Muscle of leg (tissue), 11 donors: ENCODE measurements around the gene B4GALT6. TPM values are rescaled to one million over a fixed set of nuclear protein-coding genes. Genes with fewer than 3 reads are reported as not detected.

Source experiments
- DNase-seq: peaks from one replicate; pipeline ENCODE4 v3.0.0; 2013
- H3K27ac ChIP-seq: one replicate; pipeline ENCODE4 v1.5.1; 2013; ENCODE audit warnings: mild to moderate bottlenecking, low read length, control low read depth
- H3K27me3 ChIP-seq: one replicate; pipeline ENCODE4 v1.6.1; 2013; ENCODE audit warnings: low read length; ENCODE audit not compliant: control insufficient read depth, insufficient read depth
- H3K36me3 ChIP-seq: one replicate; pipeline ENCODE4 v1.6.1; 2013; ENCODE audit warnings: low read length; ENCODE audit not compliant: control insufficient read depth, insufficient read depth
- H3K4me1 ChIP-seq: one replicate; pipeline ENCODE4 v1.6.1; 2013; ENCODE audit warnings: low read length; ENCODE audit not compliant: control insufficient read depth, insufficient read depth
- H3K4me3 ChIP-seq: one replicate; pipeline ENCODE4 v1.5.1; 2013; ENCODE audit warnings: low read length, control low read depth
- H3K9me3 ChIP-seq: replicated peaks from 2 replicates; pipeline ENCODE4 v1.6.1; 2013; ENCODE audit warnings: low read depth, low read length; ENCODE audit not compliant: control insufficient read depth
- WGBS: methylation state at CpG from one replicate; pipeline ENCODE4 v1.1.5; 2013; ENCODE audit warnings: missing lambda C conversion rate; ENCODE audit not compliant: insufficient coverage; 5-methylcytosine and 5-hydroxymethylcytosine counted together
- polyA plus RNA-seq, 8 donors: library from polyadenylated mRNA; unstranded; fragments of 120-200 nt; gene quantifications; one replicate each; pipeline versions ENCODE4 v1.2.1 to v1.2.3, GENCODE V29; 2013; ENCODE audit warnings: inconsistent platforms in 1 of 8, low replicate concordance in 1 of 8; ENCODE audit not compliant: insufficient read length in 8 of 8, insufficient read depth in 1 of 8
- total RNA-seq: library from RNA; stranded (reverse); fragments of 120-200 nt; gene quantifications from one replicate; pipeline ENCODE4 v1.2.4, GENCODE V29; 2013

B4GALT6 gene
- total and polyA plus RNA-seq, 9 donors: 3.9 to 13.0 (median 11.7) TPM

DNA sequence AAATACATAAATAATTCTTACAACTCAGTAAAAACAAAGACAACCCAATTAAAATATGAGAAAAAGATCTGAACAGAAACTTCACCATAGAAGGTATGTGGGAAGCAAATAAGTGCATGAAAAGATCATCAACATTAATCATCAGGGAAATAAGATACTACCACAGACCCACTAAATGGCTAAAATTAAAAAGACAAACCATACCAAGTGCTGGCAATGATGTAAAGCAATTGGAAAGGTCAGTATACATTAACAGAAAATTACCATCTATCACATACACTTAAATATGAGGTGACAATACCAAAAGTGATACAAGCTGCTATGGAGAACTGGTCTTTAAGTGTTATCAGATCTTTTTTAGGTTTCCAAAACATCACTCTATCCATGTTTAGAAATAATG lies 48.0 kb downstream of the B4GALT6 start:
- DNase-seq: no peak
- peaks cover 4% of the 10 kb centered on the region for H3K9me3 ChIP-seq
- H3K36me3 ChIP-seq: no peaks in the 10 kb centered on the region
- no peak overlapping the region for H3K27ac ChIP-seq
- H3K27me3 ChIP-seq: no peaks in the 10 kb centered on the region
- no peak overlapping the region for H3K4me3 ChIP-seq
- no peaks in the 10 kb centered on the region for H3K4me1 ChIP-seq

DNA sequence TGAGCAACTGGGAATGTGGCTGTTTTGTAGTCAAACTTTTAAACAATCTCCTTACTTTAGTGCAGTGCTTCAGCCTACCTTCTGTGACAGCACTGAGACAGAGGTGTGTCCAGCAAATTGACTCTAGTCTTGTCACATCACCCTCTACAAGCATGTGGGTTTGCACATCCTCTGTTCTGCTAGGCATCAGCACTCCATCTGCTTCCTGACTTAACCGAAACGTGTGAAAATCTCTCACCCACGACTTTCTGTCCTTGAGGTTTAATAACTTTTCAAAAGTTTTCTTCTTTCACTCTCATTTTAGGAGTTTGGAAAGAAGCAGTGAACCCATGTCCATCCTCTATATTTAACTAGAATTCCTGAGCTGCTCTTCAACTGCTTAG lies 50.1 kb downstream of the B4GALT6 start:
- Histone ChIP-seq H3K4me3 (no peak overlapping the region), H3K36me3 (no peaks in the 10 kb centered on the region), H3K27me3 (no peaks in the 10 kb centered on the region), H3K4me1 (no peaks in the 10 kb centered on the region), H3K27ac (no peak overlapping the region), H3K9me3 (peaks cover 4% of the 10 kb centered on the region)
- DNase-seq: no peak
- 60% methylated on average over 2 of the region's 3 CpGs for WGBS

DNA sequence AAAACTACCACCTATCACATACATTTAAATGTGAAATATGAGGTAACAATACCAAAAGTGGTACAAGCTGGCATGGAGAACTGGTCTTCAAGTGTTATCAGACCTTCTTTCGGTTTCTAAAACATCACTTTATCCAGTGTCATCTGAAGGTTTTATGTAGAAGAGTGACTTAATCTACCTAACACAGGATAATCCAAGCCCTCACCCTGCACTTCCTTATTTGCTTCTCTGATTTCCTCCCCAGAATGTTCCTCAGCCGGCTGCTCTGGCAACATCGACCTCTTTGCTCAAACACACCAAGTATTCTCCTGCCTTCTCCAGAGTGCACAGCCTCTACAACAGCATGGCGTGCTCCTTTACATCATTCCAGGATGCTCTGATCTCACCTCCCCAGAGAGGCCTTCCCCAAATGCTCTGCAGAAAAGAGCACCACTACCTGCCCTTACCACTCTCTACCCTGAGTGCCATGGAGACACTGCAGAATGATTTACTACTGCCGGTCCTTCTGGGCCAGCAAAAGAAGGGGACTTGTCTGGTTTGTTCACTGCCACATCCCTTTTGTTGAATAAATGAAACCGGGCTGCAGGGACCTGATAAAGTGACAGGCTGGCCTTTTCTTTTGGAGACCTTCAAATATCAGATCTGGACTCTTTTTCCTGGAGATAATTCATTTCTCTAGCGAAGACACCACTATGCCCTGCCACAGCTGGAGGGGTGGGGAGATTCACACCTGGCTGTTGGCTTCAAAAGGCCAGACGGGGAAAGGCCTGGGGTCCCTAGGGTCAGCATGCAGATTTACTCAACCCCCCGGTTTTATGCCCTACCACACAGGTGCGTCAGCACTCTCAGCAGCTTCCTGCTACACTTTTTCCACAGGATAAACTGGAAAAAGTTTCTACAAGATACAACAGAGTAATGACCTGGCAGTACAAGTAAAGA lies 50.7 kb downstream of the B4GALT6 start:
- no peak for DNase-seq
- Histone ChIP-seq H3K27me3 (no peaks in the 10 kb centered on the region), H3K4me3 (no peak overlapping the region), H3K36me3 (no peaks in the 10 kb centered on the region), H3K4me1 (no peaks in the 10 kb centered on the region), H3K9me3 (peaks cover 4% of the 10 kb centered on the region), H3K27ac (no peak overlapping the region)
- 76% methylated on average over 5 of the region's 10 CpGs for WGBS

DNA sequence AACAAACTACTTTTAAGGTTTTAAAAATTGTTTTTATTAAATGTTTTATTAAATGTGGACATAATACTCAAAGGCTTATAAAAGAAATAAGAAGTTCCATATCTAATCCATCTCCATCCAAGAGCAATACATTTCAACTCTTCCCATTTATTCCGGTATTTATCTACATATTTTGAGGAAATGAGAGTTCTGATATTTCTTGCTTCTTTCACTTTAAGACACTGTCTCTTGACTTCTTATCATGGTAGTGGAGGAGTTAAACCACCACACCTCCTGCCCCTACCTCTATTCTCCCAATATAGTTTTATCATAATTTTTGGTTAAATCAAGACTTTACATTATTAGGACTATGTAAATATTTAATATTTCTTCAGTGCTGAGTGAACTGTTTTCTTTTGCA lies 52.0 kb downstream of the B4GALT6 start:
- WGBS: no CpG with 5 or more reads among the region's 1 CpG
- Histone ChIP-seq H3K9me3 (peaks cover 4% of the 10 kb centered on the region), H3K27ac (no peak overlapping the region), H3K4me1 (no peaks in the 10 kb centered on the region), H3K4me3 (no peak overlapping the region), H3K36me3 (no peaks in the 10 kb centered on the region), H3K27me3 (no peaks in the 10 kb centered on the region)
- DNase-seq: no peak

DNA sequence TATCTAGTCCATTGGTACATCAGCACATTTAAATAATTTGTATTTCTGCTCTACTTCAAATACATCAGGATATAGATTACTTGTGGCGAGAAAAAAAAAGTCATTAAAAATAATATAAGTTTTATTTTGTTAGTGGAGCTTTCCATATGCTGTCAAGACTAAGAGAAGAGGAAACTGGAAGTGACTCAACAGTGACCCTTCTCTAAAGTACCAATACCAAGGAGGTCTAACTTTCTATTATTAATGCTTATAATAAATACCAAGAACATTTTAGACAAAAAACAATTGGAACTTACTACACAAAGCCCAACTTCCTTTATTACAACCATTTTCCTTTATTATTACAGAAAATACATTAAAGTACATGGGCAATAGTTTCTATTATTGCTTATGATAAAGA lies 52.9 kb downstream of the B4GALT6 start:
- H3K9me3 ChIP-seq: peaks cover 2% of the 10 kb centered on the region
- no peaks in the 10 kb centered on the region for H3K27me3 ChIP-seq
- no peak for DNase-seq
- WGBS: no CpG with 5 or more reads among the region's 1 CpG
- no peaks in the 10 kb centered on the region for H3K36me3 ChIP-seq
- H3K4me1 ChIP-seq: no peaks in the 10 kb centered on the region
- H3K27ac ChIP-seq: no peak overlapping the region
- no peak overlapping the region for H3K4me3 ChIP-seq

DNA sequence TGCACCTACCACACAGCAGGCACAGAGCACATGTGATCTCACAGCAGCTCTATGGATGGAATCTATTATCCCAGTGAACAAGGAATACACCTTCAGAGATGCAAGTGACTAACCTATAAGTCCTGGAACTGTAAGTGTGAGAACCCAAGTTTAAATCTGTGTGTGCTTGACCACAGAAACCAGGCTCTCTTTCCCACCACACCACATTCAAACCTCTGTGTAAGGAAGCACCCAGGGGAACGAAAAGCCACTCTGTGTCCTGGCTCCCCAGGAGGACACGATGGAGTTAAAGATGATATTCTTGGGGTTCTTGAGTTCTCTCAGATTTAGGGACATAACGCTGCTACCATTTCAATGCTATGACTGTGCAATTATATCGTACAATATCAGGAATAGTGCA lies 53.8 kb downstream of the B4GALT6 start:
- H3K36me3 ChIP-seq: no peaks in the 10 kb centered on the region
- no peak for DNase-seq
- WGBS: 94% methylated on average over 2 of the region's 4 CpGs
- H3K4me1 ChIP-seq: no peaks in the 10 kb centered on the region
- H3K4me3 ChIP-seq: no peak overlapping the region
- no peaks in the 10 kb centered on the region for H3K27me3 ChIP-seq
- no peak overlapping the region for H3K27ac ChIP-seq
- no peaks in the 10 kb centered on the region for H3K9me3 ChIP-seq

DNA sequence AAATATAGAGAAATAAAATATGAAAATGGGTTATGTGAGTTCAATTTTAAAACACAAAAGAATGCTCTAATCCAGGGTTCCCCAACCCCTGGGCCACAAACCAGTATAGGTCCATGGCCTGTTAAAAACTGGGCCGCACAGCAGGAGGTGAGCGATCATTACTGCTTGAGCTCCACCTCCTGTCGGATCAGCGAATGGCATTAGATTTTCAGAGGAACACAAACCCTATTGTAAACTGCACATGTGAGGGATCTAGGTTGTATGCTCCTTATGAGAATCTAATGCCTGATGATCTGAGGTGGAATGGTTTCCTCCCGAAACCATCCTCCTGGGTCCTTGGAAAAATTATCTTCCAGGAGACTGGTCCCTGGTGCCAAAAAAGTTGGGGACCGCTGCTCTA lies 58.0 kb downstream of the B4GALT6 start:
- Histone ChIP-seq H3K4me3 (no peak overlapping the region), H3K9me3 (no peaks in the 10 kb centered on the region), H3K36me3 (no peaks in the 10 kb centered on the region), H3K27me3 (no peaks in the 10 kb centered on the region), H3K27ac (no peak overlapping the region), H3K4me1 (no peaks in the 10 kb centered on the region)
- no peak for DNase-seq
- no CpG with 5 or more reads among the region's 6 CpGs for WGBS

DNA sequence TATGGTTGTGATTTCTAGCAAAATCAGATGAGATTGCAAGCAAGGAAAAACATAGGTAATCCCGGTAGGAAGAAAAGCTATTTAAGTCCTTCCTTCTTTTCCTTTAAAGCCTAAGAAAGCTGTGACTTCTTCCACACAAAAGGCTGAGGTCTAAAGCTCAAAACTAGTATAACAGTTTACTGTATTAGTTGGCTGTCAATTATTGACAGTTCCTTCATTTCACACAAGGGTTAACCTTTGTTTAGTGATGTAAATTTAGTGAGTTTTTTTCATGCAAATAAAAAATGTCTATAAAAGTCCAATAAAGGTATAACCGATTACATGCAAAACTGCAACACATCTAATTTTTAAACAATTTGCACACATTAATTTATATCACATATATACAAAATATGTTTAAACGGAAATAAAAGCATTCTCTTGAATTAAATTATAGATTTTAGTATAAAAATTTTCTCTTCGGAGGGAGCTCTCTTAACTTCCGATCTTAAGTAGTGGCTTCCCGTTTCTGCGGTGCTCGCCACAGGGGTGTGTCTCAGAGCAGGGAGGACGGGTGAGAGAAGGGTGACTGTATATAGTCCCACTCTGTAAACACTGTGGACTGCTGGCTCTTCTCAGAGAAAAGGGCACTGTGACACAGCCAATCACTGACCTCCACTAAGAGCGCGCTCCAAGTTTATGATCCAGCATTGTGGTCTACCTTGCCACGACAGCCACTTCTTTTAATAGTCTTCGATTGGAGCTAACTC lies 59.3 kb downstream of the B4GALT6 start:
- no peak overlapping the region for H3K4me3 ChIP-seq
- H3K27me3 ChIP-seq: no peaks in the 10 kb centered on the region
- WGBS: no CpG with 5 or more reads among the region's 13 CpGs
- H3K9me3 ChIP-seq: no peaks in the 10 kb centered on the region
- H3K4me1 ChIP-seq: no peaks in the 10 kb centered on the region
- DNase-seq: no peak
- no peaks in the 10 kb centered on the region for H3K36me3 ChIP-seq
- no peak overlapping the region for H3K27ac ChIP-seq

DNA sequence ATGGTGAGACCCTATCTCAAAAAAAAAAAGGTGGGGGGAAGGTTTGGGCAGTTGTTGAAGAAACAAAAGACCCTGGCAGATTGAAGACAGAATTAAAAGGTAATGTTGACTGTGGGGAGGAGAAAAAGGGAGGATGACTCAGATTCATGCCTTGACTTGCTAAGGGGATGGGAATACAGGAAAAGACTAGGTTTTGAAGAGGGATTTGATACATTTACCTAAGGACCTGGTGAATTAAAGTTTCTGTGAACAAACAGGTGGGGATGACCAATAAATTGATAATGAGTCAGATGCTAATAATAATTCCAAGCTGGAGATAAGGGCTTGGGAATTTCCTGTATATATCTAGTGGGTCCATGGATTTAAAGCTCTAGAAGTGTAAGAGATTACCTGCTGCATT lies 65.1 kb downstream of the B4GALT6 start:
- DNase-seq: no peak
- Histone ChIP-seq H3K4me3 (no peak overlapping the region), H3K9me3 (no peaks in the 10 kb centered on the region)

DNA sequence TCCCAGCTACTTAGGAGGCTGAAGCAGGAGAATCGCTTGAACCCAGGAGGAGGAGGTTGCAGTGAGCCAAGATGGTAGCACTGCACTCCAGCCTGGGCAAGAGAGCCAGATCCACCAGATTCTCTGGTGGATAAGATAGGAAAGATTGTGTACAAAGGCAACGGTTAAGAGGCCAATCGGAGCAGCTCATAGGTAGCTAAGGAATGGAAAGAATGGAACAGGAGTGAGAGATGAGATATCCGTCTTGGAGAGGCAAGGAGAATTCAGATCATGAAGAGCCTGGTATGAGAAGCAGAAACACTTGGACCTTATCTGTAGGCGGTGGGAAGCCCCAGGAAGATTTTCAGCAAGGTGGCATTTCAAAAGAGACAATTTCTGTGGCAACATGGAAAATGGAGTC lies 65.6 kb downstream of the B4GALT6 start:
- no peaks in the 10 kb centered on the region for H3K4me1 ChIP-seq
- DNase-seq: no peak
- no peak overlapping the region for H3K27ac ChIP-seq
- 95% methylated on average over 5 of the region's 5 CpGs for WGBS
- no peaks in the 10 kb centered on the region for H3K9me3 ChIP-seq
- no peaks in the 10 kb centered on the region for H3K27me3 ChIP-seq
- no peak overlapping the region for H3K4me3 ChIP-seq
- no peaks in the 10 kb centered on the region for H3K36me3 ChIP-seq

More for the DNA sequence above, 65.1 kb downstream of the B4GALT6 start:
- Histone ChIP-seq H3K27me3 (no peaks in the 10 kb centered on the region), H3K36me3 (no peaks in the 10 kb centered on the region), H3K27ac (no peak overlapping the region), H3K4me1 (no peaks in the 10 kb centered on the region)
